PC-3 (cell line): ENCODE data around the gene EPHB3. TPM values are rescaled to one million over a fixed set of nuclear protein-coding genes. Genes with fewer than 3 reads are reported as not detected.

ENCODE experiments used
- ATAC-seq: fragments of 200-7000 bp; cut with Tn5 transposase; 2 replicates; pipeline ENCODE4 v1.9.1; 2020; ENCODE audit warnings: mild to moderate bottlenecking, moderate library complexity
- BruUV-seq: library from RNA; stranded (reverse); fragments of 400-500 nt; replicated peaks from 2 replicates; lab custom pipeline; 2021; lab: Mats Ljungman, UMichigan
- CTCF ChIA-PET: fragments of 300-600 bp; sonication (Branson Sonifier 250); formaldehyde crosslinking; loops from one replicate; lab custom pipeline; 2022; ENCODE audit warnings: antibody characterized with exemption; lab: Charles Lee
- POLR2A ChIA-PET: fragments of 300-600 bp; sonication (Branson Sonifier 250); formaldehyde crosslinking; loops from one replicate; lab custom pipeline; 2022; ENCODE audit warnings: antibody characterized with exemption; ENCODE audit not compliant: unreplicated experiment; lab: Charles Lee
- DNase-seq: peaks from one replicate; pipeline ENCODE4 v3.0.0-alpha.2; 2015
- H2AFZ ChIP-seq: fragments of 300-600 bp; sonication (generic); 2 replicates; pipeline ENCODE4 v1.6.0; 2016; ENCODE audit warnings: antibody characterized with exemption, low read length
- H3F3A ChIP-seq: fragments of 300-600 bp; sonication (generic); one replicate; pipeline ENCODE4 v1.6.0; 2017; ENCODE audit warnings: antibody characterized with exemption, low read length, control low read depth, mild to moderate bottlenecking; ENCODE audit not compliant: unreplicated experiment
- H3K27ac ChIP-seq: fragments of 300-600 bp; sonication (generic); 2 replicates; pipeline ENCODE4 v1.5.1; 2016; ENCODE audit warnings: mild to moderate bottlenecking, low read length
- H3K27me3 ChIP-seq: fragments of 300-600 bp; sonication (generic); 2 replicates; pipeline ENCODE4 v1.6.1; 2016; ENCODE audit warnings: low read length, mixed read lengths
- H3K36me3 ChIP-seq: fragments of 300-600 bp; sonication (generic); 2 replicates; pipeline ENCODE4 v1.6.1; 2016; ENCODE audit warnings: low read depth, mixed run types, low read length, mixed read lengths
- H3K4me1 ChIP-seq: fragments of 300-600 bp; sonication (generic); 2 replicates; pipeline ENCODE4 v1.5.1; 2016; ENCODE audit warnings: low read length; ENCODE audit not compliant: insufficient read depth
- H3K4me2 ChIP-seq: fragments of 300-600 bp; sonication (generic); 2 replicates; pipeline ENCODE4 v1.6.0; 2016; ENCODE audit warnings: low read length
- H3K4me3 ChIP-seq: fragments of 300-600 bp; sonication (generic); 2 replicates; pipeline ENCODE4 v1.5.1; 2016; ENCODE audit warnings: mild to moderate bottlenecking, low read length, mixed read lengths
- H3K79me2 ChIP-seq: fragments of 300-600 bp; sonication (generic); 2 replicates; pipeline ENCODE4 v1.6.1; 2017; ENCODE audit warnings: low read length, mixed read lengths
- H3K9ac ChIP-seq: fragments of 300-600 bp; sonication (generic); 2 replicates; pipeline ENCODE4 v1.6.0; 2016; ENCODE audit warnings: mild to moderate bottlenecking, low read length
- H3K9me2 ChIP-seq: fragments of 300-600 bp; sonication (generic); replicated peaks from 2 replicates; pipeline ENCODE4 v1.6.1; 2016; ENCODE audit warnings: mixed run types, low read length, mixed read lengths
- H3K9me3 ChIP-seq: fragments of 300-600 bp; sonication (generic); 2 replicates; pipeline ENCODE4 v1.6.1; 2016; ENCODE audit warnings: low read length, mixed read lengths
- H4K20me1 ChIP-seq: fragments of 300-600 bp; sonication (generic); 2 replicates; pipeline ENCODE4 v1.6.1; 2016; ENCODE audit warnings: low read length, mixed read lengths
- EZH2 ChIP-seq: fragments of 300-600 bp; sonication (generic); IDR thresholded peaks from one replicate; pipeline ENCODE4 v1.6.1; 2017; ENCODE audit warnings: antibody characterized with exemption, mild to moderate bottlenecking, low read length; ENCODE audit not compliant: unreplicated experiment
- EZH2phosphoT487 ChIP-seq: fragments of 300-600 bp; sonication (generic); IDR thresholded peaks from 2 replicates; pipeline ENCODE4 v1.6.1; 2018; ENCODE audit warnings: mild to moderate bottlenecking, antibody characterized with exemption, low read length, borderline replicate concordance
- intact Hi-C: fragments of 100-400 bp; cut with micrococcal nuclease; formaldehyde crosslinking; loops from 2 replicates; pipeline ENCODE4 v1.9.0; 2023
- total RNA-seq: library from RNA; depleted of rRNA; stranded (reverse); fragments of >200 nt; gene quantifications from 2 replicates; pipeline ENCODE4 v1.2.3, GENCODE V29; 2014
- TF ChIP-seq, protein P1 (sequence below): fragments of 300-600 bp; sonication (generic); conservative IDR thresholded peaks from 2 replicates; pipeline ENCODE4 v1.5.1; 2017; ENCODE audit warnings: antibody characterized with exemption, low read depth, mild to moderate bottlenecking, low read length

Gene EPHB3
- total RNA-seq, 1 experiment from 2014 or later, result 18.2 TPM

DNA sequence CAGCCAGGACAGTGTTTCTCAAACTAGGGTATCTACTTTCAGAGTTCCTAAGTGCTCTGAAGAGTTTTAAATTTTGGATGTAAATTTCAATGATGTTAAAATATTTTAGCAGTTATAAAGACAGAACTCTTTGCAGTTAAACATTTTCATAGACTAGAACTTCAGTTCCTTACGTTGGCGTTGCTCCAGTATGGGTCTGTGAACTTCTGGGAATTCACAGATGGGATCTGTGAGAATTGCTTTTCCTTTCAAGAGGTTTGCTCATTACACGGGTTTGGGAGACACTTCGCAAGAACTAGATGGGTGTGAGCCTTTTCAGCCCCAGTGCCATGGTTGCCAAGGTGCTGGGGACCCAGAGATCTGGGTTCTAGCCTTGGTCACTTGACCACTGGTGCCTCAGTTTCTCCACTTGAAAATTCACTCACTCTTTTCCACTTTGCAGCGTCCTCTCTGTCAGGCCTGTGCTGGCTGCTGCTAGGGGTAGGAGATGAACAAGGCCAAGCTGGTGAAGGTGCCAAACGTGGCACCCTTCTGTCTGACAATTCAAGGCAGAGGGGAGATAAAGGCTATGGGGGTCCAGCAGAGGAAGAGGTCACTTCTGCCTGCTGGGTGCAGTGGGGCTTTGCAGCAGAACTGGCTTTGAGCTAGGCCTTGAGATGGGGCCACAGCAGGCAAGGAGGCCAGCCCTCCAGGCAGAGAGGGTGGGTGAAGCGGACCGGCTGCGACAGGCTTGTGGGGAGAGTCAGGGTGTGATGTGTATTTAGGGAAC is 48.1 kb downstream of the EPHB3 start:
- no peaks in the 10 kb centered on the region for H4K20me1 ChIP-seq
- BruUV-seq, result no TSS peak
- peaks cover 8% of the 10 kb centered on the region for H3K27me3 ChIP-seq
- H3K9ac ChIP-seq, result no peak overlapping the region
- H3K4me1 ChIP-seq, result no peaks in the 10 kb centered on the region; the same call in 1 of the 2 replicates
- H3K36me3 ChIP-seq, result no peaks in the 10 kb centered on the region
- H3K9me2 ChIP-seq, result no peaks in the 10 kb centered on the region
- no peaks in the 10 kb centered on the region for H3F3A ChIP-seq
- H2AFZ ChIP-seq, result no peak overlapping the region
- DNase-seq (no peak), ATAC-seq (no peak)
- no peaks in the 10 kb centered on the region for H3K9me3 ChIP-seq
- intact Hi-C loops, result no loop called here
- no peak overlapping the region for H3K4me2 ChIP-seq
- POLR2A ChIA-PET, result no interaction called here
- H3K4me3 ChIP-seq, result no peak overlapping the region
- CTCF ChIA-PET, result no interaction called here
- H3K79me2 ChIP-seq, result no peaks in the 10 kb centered on the region
- H3K27ac ChIP-seq, result no peak overlapping the region
- no peak for TF ChIP-seq EZH2
- TF ChIP-seq, protein P1, sequence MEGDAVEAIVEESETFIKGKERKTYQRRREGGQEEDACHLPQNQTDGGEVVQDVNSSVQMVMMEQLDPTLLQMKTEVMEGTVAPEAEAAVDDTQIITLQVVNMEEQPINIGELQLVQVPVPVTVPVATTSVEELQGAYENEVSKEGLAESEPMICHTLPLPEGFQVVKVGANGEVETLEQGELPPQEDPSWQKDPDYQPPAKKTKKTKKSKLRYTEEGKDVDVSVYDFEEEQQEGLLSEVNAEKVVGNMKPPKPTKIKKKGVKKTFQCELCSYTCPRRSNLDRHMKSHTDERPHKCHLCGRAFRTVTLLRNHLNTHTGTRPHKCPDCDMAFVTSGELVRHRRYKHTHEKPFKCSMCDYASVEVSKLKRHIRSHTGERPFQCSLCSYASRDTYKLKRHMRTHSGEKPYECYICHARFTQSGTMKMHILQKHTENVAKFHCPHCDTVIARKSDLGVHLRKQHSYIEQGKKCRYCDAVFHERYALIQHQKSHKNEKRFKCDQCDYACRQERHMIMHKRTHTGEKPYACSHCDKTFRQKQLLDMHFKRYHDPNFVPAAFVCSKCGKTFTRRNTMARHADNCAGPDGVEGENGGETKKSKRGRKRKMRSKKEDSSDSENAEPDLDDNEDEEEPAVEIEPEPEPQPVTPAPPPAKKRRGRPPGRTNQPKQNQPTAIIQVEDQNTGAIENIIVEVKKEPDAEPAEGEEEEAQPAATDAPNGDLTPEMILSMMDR, result no peak
- TF ChIP-seq EZH2phosphoT487, result no peak

DNA sequence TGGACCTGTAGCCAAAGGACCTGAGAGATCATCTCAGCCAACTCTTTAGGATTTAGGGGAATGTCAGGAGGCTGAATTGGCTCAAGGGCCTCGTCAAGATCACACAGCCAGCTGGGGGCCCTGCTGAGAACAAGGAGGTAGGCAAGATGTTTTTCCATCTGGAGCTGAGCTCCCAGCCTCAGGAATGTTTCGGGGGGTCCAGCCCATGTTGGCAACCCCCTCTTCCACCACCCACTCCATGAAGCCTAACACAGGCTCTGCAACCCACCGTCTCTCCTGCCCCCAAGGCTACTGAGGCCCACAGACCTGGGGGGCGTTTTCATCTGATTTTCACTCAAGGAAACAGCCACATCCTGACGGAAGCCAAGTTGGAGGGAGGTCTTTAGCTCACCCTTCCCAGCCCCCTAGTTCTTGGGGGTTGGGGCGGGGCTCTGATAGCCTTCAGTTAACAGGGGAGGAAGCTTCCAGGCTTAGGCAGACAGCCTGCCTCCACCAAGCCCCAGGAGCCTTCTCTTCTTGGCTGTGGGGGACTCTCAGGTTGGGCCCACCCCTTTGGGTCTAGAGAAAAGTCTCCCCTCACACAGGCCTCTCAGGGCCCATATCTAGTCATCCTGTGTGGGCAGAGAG is 48.8 kb downstream of the EPHB3 start:
- ATAC-seq, result no peak
- ChIA-PET POLR2A (no interaction called here), CTCF (no interaction called here)
- no peak for DNase-seq
- Histone ChIP-seq H3K9ac (no peak overlapping the region), H3K4me3 (no peak overlapping the region), H3K36me3 (no peaks in the 10 kb centered on the region), H3K79me2 (no peaks in the 10 kb centered on the region), H3F3A (no peaks in the 10 kb centered on the region), H3K4me1 (no peaks in the 10 kb centered on the region; the same call in 1 of the 2 replicates), H3K27ac (no peak overlapping the region), H3K9me2 (no peaks in the 10 kb centered on the region), H4K20me1 (no peaks in the 10 kb centered on the region), H3K27me3 (0 out of 2 replicates have a peak, but pooled peaks cover 3% of the 10 kb centered on the region), H3K9me3 (no peaks in the 10 kb centered on the region), H3K4me2 (no peak overlapping the region), H2AFZ (no peak overlapping the region)
- TF ChIP-seq EZH2 (no peak), EZH2phosphoT487 (no peak)
- TF ChIP-seq, protein P1, result no peak
- no TSS peak for BruUV-seq
- intact Hi-C loops, result no loop called here
